Neural progenitor cell (in vitro differentiated cells): ENCODE data around the gene COG5. TPM values are rescaled to one million over a fixed set of nuclear protein-coding genes. Genes with fewer than 3 reads are reported as not detected.
"Not testable (repeated sequence)": the region's sequence is repeated elsewhere in the genome, so short reads cannot be mapped to it uniquely, and the experiment has no call there.

Experiments
- DNase-seq: peaks from one replicate; pipeline ENCODE4 v3.0.0-alpha.2; 2016; ENCODE audit warnings: low spot score
- H2AFZ ChIP-seq: fragments of 200-600 bp; sonication (generic); replicated peaks from 2 replicates; pipeline ENCODE4 v1.6.1; 2016; ENCODE audit warnings: antibody characterized with exemption
- H3F3A ChIP-seq: fragments of 200-600 bp; sonication (generic); 2 replicates; pipeline ENCODE4 v1.6.1; 2016; ENCODE audit warnings: antibody characterized with exemption, low read depth
- H3K27ac ChIP-seq: fragments of 200-600 bp; sonication (generic); 2 replicates; pipeline ENCODE4 v1.5.1; 2016; ENCODE audit warnings: mild to moderate bottlenecking
- H3K27me3 ChIP-seq: fragments of 200-600 bp; sonication (generic); 2 replicates; pipeline ENCODE4 v1.6.1; 2016; ENCODE audit warnings: mild to moderate bottlenecking, moderate library complexity
- H3K36me3 ChIP-seq: fragments of 200-600 bp; sonication (generic); 2 replicates; pipeline ENCODE4 v1.5.1; 2016
- H3K4me1 ChIP-seq: fragments of 200-600 bp; sonication (generic); 2 replicates; pipeline ENCODE4 v1.6.1; 2016; ENCODE audit warnings: mixed run types
- H3K4me2 ChIP-seq: fragments of 200-600 bp; sonication (generic); 2 replicates; pipeline ENCODE4 v1.6.1; 2016
- H3K4me3 ChIP-seq: fragments of 200-600 bp; sonication (generic); 2 replicates; pipeline ENCODE4 v1.5.1; 2016
- H3K79me2 ChIP-seq: fragments of 200-600 bp; sonication (generic); 2 replicates; pipeline ENCODE4 v1.6.1; 2016; ENCODE audit warnings: low read depth
- H3K9ac ChIP-seq: fragments of 200-600 bp; sonication (generic); 2 replicates; pipeline ENCODE4 v1.6.1; 2016
- H3K9me3 ChIP-seq: fragments of 200-600 bp; sonication (generic); 2 replicates; pipeline ENCODE4 v1.5.1; 2016; ENCODE audit warnings: low read depth
- H4K20me1 ChIP-seq: fragments of 200-600 bp; sonication (generic); 2 replicates; pipeline ENCODE4 v1.6.1; 2016; ENCODE audit warnings: low read depth
- H3K27ac Mint-ChIP-seq: 3 replicates; pipeline ENCODE4 v1.8.0; 2021; ENCODE audit warnings: mixed read lengths
- H3K27me3 Mint-ChIP-seq: 2 replicates; pipeline ENCODE4 v1.8.0; 2022; ENCODE audit warnings: low read depth, mild to moderate bottlenecking, inconsistent platforms, moderate library complexity, mixed read lengths; ENCODE audit not compliant: insufficient read depth
- H3K36me3 Mint-ChIP-seq: 3 replicates; pipeline ENCODE4 v1.8.0; 2021; ENCODE audit warnings: mixed read lengths
- H3K4me1 Mint-ChIP-seq: 3 replicates; pipeline ENCODE4 v1.8.0; 2021; ENCODE audit warnings: mixed read lengths
- H3K4me3 Mint-ChIP-seq: 3 replicates; pipeline ENCODE4 v1.8.0; 2021; ENCODE audit warnings: mild to moderate bottlenecking, moderate library complexity, mixed read lengths
- H3K9me3 Mint-ChIP-seq: 3 replicates; pipeline ENCODE4 v1.8.0; 2020; ENCODE audit warnings: mixed read lengths
- CTCF ChIP-seq: fragments of 200-600 bp; sonication (generic); IDR thresholded peaks from 2 replicates; pipeline ENCODE4 v1.5.1; 2017; ENCODE audit warnings: antibody characterized with exemption, mild to moderate bottlenecking
- EZH2 ChIP-seq: fragments of 200-600 bp; sonication (generic); IDR thresholded peaks from 2 replicates; pipeline ENCODE4 v1.6.1; 2017; ENCODE audit warnings: antibody characterized with exemption, mild to moderate bottlenecking, moderate library complexity
- EZH2phosphoT487 ChIP-seq: fragments of 200-600 bp; sonication (generic); IDR thresholded peaks from 2 replicates; pipeline ENCODE4 v1.6.1; 2017; ENCODE audit warnings: antibody characterized with exemption
- total RNA-seq: library from RNA; depleted of rRNA; stranded (reverse); fragments of >200 nt; gene quantifications from 2 replicates; pipeline ENCODE4 v1.2.3, GENCODE V29; 2015; ENCODE audit warnings: low replicate concordance

COG5 gene
- total RNA-seq, 1 donor from 2014 or later: 90.5 TPM

- H3K27me3 ChIP-seq: no peaks in the 10 kb centered on the region
- no peaks in the 10 kb centered on the region for H3K36me3 ChIP-seq
- no peaks in the 10 kb centered on the region for H3K9me3 Mint-ChIP-seq
- no peaks in the 10 kb centered on the region for H3K9me3 ChIP-seq
- TF ChIP-seq EZH2phosphoT487: no peak
- TF ChIP-seq CTCF: no peak
- TF ChIP-seq EZH2: no peak
- no peaks in the 10 kb centered on the region for H3K27me3 Mint-ChIP-seq
- H3K4me3 ChIP-seq: no peak overlapping the region
- peaks cover 4% of the 10 kb centered on the region for H3K4me1 ChIP-seq
- no peak overlapping the region for H3K9ac ChIP-seq
- no peak overlapping the region for H3K4me2 ChIP-seq
- no peak overlapping the region for H3K4me3 Mint-ChIP-seq
- peaks cover 19% of the 10 kb centered on the region for H3K4me1 Mint-ChIP-seq
- H3F3A ChIP-seq: no peaks in the 10 kb centered on the region
- H2AFZ ChIP-seq: no peak overlapping the region
- no peak overlapping the region for H3K27ac ChIP-seq
- H3K79me2 ChIP-seq: no peaks in the 10 kb centered on the region
- peaks cover 2% of the 10 kb centered on the region for H3K36me3 Mint-ChIP-seq
- no peak for DNase-seq
- no peak overlapping the region for H3K27ac Mint-ChIP-seq
- H4K20me1 ChIP-seq: no peaks in the 10 kb centered on the region
Observed at GRCh38 chr7:107228291-107228690, 335.4 kb downstream of the COG5 start.

GRCh38 chr7:107224374-107225223 lies 339.1 kb downstream of the COG5 start:
- H3K27me3 ChIP-seq: no peaks in the 10 kb centered on the region
- H3K4me1 ChIP-seq: peaks cover 4% of the 10 kb centered on the region
- H4K20me1 ChIP-seq: no peaks in the 10 kb centered on the region
- Mint-ChIP-seq H3K4me1 (peaks cover 27% of the 10 kb centered on the region), H3K27ac (peak overlapping the region; percentile 84), H3K36me3 (peaks cover 1% of the 10 kb centered on the region), H3K27me3 (no peaks in the 10 kb centered on the region), H3K4me3 (no peak overlapping the region), H3K9me3 (no peaks in the 10 kb centered on the region)
- H3K79me2 ChIP-seq: no peaks in the 10 kb centered on the region
- no peaks in the 10 kb centered on the region for H3K9me3 ChIP-seq
- no peak for TF ChIP-seq EZH2
- no peak for TF ChIP-seq CTCF
- TF ChIP-seq EZH2phosphoT487: no peak
- no peak for DNase-seq
- no peak overlapping the region for H3K4me2 ChIP-seq
- no peaks in the 10 kb centered on the region for H3K36me3 ChIP-seq
- H2AFZ ChIP-seq: no peak overlapping the region
- H3K9ac ChIP-seq: no peak overlapping the region
- H3K4me3 ChIP-seq: no peak overlapping the region
- H3F3A ChIP-seq: no peaks in the 10 kb centered on the region
- no peak overlapping the region for H3K27ac ChIP-seq

GRCh38 chr7:107220806-107221205 lies 342.9 kb downstream of the COG5 start:
- not testable (repeated sequence) for H4K20me1 ChIP-seq, H3K9me3 ChIP-seq, H3K9ac ChIP-seq, H3K4me2 ChIP-seq, H3K27me3 ChIP-seq, H3K27me3 Mint-ChIP-seq, H3K27ac Mint-ChIP-seq, H3K4me3 Mint-ChIP-seq, H3K27ac ChIP-seq, H3K4me1 ChIP-seq, H3F3A ChIP-seq, H3K9me3 Mint-ChIP-seq, DNase-seq, H3K36me3 ChIP-seq, H3K79me2 ChIP-seq, H3K36me3 Mint-ChIP-seq, H3K4me3 ChIP-seq, H2AFZ ChIP-seq
- peaks cover 27% of the 10 kb centered on the region for H3K4me1 Mint-ChIP-seq

DNA sequence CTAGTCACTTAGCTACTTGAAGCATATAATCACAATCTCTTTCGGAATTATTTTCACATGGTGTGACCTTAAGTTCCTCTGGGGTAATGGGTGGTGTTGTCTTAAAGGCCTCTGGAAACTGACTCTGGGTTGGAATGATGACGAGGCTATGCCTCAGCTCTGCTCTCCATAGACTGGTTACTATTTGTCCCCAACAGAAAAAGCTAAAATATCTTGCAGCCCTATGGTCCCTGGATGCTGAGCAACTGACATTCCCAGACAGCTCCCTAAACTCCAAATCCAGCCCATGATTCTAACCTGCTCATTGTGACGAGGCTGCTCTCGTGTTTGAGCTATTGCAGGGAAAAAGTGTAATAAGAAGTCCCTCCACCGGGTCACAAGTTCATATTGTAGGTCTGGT lies 343.4 kb downstream of the COG5 start:
- no peak overlapping the region for H3K27ac ChIP-seq
- DNase-seq: no peak

More for the DNA sequence above, 343.4 kb downstream of the COG5 start:
- Histone ChIP-seq H3F3A (no peaks in the 10 kb centered on the region), H3K4me3 (no peak overlapping the region), H3K9ac (no peak overlapping the region), H3K4me2 (no peak overlapping the region), H3K9me3 (no peaks in the 10 kb centered on the region), H3K27me3 (no peaks in the 10 kb centered on the region), H3K4me1 (peaks cover 4% of the 10 kb centered on the region), H3K36me3 (no peaks in the 10 kb centered on the region), H2AFZ (no peak overlapping the region), H4K20me1 (no peaks in the 10 kb centered on the region), H3K79me2 (no peaks in the 10 kb centered on the region)
- Mint-ChIP-seq H3K4me3 (no peak overlapping the region), H3K36me3 (peaks cover 3% of the 10 kb centered on the region), H3K9me3 (no peaks in the 10 kb centered on the region), H3K27ac (no peak overlapping the region), H3K4me1 (peaks cover 27% of the 10 kb centered on the region), H3K27me3 (no peaks in the 10 kb centered on the region)
- no peak for TF ChIP-seq CTCF
- no peak for TF ChIP-seq EZH2phosphoT487
- TF ChIP-seq EZH2: no peak
